Measurements from ENCODE around the gene MRPS2.
"Not testable (repeated sequence)": the region's sequence is repeated elsewhere in the genome, so short reads cannot be mapped to it uniquely, and the experiment has no call there.

Gene MRPS2

DNA sequence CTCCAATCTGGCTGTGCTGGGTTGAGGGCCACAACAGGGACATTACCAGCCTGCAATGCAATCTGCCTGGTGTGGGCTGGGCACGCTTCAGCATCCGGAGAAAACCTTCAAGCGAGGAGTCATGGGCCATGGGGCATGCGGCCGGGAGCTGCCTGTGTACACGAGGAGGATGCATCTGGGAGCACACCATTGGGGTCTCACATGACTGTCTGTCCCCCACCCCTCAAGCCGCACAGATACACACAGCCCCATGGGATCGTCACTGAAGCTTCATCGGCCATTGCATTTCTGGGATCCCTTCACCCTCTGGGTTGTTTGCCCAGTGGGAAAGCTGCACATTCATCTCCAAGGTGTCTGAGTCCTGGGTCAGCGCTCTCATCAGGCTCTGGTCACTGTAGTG lies 30.6 kb downstream of the MRPS2 start:
- no peak for DNase-seq (ENCODE audit: low read depth)

DNA sequence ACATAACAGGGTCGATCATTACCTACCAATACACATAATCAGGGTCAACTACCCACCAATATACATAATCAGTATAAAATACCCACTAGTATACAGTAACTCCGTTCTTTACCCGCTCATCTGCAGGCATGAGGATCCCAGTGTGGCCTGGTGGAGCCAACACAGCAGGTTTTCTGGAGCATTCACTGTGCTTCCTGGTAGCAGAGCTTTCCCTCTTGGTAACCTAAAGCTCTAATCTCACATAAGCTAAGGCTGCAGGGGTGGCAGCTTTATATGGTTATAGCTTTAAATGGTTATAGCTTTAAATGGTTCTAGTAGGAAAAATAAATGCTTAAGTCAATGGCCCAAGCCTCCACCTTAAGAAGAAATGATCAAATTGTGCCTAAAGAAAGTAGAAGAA lies 32.6 kb downstream of the MRPS2 start:
- DNase-seq (ENCODE audit: low read depth) = no peak

DNA sequence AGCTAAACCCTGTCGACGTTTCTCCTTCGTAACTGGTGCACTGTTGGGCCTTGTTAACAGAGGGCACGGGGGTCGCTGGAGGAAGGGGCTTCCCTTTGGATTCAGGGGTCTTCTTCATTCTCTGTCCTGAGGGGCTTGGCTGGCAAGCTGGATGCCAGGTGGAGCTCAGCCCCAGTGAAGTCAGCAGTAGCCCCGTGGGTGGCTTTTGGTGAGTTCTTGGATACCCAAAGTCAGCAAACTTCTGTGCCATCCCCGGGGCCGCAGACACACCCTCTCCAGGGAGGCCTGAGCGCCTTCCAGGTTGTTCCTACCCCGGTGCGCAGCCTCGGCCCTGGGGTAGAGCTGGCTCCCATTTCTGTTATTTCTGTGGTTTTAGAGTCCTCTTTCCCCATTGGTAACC lies 33.2 kb downstream of the MRPS2 start:
- DNase-seq (ENCODE audit: low read depth) = no peak

DNA sequence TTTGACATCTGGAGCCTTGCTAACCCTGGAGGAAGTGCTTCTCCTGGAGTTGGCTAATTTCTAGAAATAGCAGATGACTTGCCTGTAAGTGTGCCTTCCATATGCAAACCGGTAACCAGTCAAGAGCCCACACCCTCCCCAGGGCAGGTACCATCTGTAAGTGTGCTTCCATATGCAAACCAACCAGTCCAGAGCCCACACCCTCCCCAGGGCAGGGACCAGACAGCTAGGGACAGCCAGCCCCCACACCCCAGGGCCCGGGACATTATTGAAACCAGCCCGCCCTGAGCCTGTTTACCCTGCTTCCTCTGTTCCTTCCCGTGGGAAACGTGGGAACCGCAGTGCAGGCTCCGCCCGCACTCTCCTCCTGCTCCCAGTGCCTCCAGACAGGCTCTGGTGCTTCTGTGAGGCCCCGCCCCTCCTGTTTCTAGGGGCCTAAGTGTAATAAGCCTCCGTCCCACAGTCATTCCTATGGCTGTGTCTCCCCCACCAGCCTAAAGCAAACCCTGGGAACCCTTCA lies 33.8 kb downstream of the MRPS2 start:
- DNase-seq (ENCODE audit: low read depth) = not testable (repeated sequence)

DNA sequence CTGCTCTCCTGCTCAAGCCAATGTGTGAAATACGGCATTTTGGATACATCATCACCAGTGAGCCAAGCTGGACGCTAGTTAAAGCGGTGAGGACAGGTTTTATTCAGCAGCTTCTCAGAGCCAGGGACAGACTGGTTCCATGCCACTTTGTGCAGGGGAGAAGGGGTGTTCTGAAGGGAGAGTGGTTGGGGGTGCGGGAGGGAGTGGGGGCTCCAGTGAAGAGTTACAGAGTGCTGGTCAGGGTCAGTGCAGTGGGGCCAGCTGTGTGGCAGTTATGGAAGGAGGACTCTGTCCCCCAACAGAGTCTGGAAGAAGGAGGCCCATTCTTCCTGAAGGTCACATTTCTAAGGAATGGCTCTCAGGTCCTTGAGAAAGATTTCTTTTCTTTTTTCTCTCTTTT lies 34.3 kb downstream of the MRPS2 start:
- not testable (repeated sequence) for DNase-seq (ENCODE audit: low read depth)

DNA sequence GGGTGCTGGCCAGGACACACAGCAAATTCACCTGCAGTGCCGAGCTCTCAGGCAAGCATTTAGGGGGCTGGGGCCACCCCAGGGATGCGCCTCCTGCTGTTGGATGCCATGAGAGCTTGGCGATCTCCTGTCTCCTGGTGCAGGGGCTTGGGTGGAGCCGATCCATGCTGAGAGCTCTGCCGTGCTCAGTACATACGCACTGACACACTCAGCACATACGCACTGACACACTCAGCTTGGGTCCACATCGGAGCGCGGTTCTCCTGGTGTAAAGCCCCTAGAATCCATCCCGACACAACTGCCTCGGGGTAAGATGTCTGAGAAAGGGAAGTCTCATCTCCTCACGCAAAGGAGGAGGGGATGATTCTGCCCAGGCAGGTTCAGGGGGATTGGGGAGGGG lies 35.1 kb downstream of the MRPS2 start:
- DNase-seq (ENCODE audit: low read depth) = not testable (repeated sequence)

DNA sequence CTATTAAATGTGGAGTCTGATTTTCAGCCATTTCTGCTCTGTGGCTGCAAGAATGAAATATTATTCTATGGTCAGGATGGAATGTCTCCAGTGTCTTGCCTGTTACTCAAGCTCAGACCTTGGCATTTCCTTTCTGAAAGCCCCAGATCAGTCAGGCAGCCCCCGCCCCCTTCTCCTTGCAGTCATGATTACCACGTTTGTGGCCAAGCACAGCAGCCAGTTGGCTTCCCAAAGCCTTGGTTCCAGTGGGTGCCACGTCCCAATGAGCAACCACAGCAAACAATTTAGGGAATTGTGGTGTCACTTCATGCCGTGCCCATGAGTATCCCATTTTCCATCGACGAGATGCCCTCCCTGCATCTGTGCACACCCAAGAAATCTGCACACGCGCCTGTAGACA lies 35.7 kb downstream of the MRPS2 start:
- no peak for DNase-seq (ENCODE audit: low read depth)

DNA sequence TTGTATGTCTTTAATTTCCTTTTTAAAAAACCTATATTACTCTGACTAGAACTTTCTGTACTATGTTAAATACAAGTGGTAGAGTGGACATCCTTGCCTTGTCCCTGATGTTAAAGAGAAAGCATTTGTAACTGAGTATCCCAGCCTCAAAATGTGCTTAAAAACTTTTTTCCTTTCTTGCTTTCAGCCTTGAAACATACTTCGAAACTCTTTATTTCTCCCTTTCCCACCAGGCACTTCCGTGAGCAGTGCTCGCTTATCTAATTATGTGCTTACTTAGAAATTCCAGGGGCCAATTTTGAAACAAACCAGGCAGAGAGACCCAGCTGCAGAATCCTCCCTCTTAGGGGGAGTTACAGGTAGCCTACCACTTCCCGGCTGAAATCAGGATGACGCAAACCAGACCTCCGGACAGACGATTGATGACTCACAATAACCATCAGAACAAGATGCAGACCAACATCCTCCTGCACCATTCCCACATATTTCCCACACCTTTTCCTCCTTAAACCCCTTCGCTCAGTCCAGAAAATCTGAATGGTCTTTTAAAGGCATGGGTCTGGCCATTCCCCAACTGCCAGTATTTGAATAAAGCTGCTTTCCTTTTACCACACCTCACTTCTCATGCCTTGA lies 42.9 kb downstream of the MRPS2 start:
- not testable (repeated sequence) for DNase-seq (ENCODE audit: low read depth)

DNA sequence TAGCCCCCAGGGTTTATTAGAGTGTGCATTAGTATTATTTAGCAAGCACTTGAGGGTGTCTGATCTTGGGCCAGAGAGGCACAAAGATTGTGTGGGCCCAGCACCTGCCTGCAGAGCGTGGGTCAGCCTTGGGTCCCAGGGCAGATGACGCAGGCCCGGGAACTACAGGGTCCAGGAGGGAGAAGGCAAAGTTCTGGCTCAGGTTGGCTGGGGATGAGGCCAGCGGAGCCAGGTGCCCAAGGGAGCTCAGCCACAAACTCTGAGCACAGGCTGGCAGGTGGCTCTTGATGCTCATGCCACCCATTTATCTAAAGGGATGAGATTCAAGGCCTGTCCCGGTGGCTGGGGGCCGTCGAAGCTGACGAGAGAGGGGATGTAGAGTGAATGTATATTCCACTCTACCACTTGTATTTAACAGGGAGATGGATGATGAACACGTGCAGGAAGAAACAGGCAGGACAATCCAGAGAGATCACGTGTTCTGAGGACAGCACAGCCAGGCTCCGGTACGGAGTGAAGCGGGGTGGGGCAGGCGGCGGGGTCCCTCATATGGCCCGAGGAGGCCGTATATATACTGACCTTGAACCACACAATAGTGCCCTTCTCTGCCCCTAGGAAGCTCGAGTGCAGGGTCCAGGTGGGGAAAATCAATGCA lies 44.6 kb downstream of the MRPS2 start:
- no peak for DNase-seq (ENCODE audit: low read depth)

DNA sequence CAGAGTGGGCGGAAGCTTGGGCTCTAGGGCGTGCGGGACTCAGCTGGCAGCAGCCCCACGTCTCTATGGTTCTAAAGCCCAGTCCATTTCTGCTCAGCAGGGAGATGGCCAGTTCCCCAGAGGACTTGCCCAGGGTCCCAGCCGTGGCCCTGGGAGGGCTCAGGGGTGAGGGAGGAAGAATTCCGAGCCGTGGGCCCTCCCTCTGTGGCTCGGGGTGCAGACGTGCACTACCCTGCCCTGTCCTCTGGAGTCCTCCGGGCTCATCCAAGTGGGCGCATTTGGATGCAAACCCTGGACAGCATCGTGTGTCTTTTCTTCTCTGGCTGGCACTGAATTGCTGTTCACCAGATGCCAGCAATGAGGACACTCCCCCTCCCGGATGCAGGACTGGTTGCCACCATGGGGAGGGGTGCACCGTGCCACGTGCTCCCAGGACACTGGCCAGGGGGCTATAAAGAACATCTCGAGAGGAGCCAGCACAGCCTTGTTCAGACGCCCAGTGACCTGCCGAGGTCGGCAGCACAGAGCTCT lies 45.2 kb downstream of the MRPS2 start, which contains the start of gene OBP2A:
Gene OBP2A (plus strand): TSS at position 481 of the 531 bp plus-strand sequence. CDS start 55 bp downstream, outside the sequence.
- DNase-seq (ENCODE audit: low read depth) = not testable (repeated sequence)

DNA sequence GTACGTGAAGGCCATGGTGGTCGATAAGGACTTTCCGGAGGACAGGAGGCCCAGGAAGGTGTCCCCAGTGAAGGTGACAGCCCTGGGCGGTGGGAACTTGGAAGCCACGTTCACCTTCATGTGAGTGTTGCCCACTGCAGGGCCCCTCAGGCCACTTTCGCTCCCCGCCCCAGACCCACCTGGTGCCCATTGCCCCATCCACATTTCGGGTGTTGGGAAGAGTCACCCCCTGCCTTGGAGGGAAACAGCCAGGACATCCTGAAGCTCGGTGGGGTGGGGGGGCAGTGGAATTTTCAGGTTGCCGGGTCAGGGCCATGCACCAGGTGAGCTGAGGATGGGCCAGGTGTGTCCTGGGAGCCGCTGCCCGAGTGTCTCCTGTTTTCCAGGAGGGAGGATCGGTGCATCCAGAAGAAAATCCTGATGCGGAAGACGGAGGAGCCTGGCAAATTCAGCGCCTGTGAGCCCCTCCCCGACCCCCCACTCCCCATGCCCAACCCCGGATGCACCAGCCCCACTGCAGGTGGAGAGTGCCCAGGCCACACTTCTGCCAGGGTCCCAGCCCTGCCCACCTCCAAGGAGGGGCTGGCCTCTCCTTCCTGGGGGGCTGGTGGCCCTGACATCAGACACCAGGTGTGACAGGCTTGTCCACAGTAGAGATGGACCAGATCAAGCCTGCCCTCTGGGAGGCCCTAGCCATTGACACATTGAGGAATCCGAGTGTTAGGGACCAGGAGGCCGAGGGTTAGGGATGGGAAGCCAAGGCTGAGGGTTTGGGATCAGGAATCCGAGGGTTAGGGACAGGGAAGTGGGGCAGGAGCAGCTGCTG lies 46.5 kb downstream of the MRPS2 start:
- not testable (repeated sequence) for DNase-seq (ENCODE audit: low read depth)

DNA sequence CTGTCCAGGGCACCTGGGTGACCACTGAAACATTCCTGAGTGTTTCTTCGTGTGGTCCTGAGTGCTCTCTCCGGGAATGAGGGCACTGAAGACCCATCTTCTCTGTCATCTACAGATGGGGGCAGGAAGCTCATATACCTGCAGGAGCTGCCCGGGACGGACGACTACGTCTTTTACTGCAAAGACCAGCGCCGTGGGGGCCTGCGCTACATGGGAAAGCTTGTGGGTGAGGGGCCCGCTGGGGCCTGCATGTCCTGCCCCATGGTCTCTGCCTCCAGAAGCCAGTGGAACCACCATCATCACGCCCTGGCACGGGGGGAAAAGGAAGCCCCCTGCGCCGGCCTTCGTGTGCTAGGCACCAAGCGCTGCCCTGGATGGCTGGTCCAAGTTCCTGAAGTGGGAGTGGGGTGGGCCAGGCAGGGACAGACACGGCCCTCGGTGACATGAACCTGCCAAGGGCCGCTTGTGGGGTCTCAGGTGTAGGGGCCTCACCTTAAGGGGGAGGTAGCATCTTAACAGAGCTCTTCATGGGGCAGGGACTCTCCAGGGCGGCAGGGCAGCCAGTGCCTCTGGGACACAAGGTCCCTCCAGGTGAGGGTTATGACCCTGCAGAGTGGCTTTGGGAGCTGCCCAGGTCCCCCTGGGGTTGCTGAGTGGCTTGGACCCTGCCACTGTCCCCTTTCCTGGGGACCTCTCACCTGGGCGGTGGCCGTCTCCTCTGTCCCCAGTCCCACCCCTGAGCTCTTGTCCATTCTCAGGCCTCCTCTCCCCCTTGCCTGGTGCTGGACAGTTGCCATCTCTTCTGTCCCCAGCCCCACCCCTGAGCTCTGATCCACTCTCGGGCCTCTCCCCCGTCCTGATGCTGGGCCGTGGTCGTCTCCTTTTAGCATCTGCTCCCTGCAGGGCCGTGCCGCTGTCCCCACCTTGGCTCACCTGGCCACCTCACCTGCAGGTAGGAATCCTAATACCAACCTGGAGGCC lies 47.6 kb downstream of the MRPS2 start:
- no peak for DNase-seq (ENCODE audit: low read depth)

DNA sequence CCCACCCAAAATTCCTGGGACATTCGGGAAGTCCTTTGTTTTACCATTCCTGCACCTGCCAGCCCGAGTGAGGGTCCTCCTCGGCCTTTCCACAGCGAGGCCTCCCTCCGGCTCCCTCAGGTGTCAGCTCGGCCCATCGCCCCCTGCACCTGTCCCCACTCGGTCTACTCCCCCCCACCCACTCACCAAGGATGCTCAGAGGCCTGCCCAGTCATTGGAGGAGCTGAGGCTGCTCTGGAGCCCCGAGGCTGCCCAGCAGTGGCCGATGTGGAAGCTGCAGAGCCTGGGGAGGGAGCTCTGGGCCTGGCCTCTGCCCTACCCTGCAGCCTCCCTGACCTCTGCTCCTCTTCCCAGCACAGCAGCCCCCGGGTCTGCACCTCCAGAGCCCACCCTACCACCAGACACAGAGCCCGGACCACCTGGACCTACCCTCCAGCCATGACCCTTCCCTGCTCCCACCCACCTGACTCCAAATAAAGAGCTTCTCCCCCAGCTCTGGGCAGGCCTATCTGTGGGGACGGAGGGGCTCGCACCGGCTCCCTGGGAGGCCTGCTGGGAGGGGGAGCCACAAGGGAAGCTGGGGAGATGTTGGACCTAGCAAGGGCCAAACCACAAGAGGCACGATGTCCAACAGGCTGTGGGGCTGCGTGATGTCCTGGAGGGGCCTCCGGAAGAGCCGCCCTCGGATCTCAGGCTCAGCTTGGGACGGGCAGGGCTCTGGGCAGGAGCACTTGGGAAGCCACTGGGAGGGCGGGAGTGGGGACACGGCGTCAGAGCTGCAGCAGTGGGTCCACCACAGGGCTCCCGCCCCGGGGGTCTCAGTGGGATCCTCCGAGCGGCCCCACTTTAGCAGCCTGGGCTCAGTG lies 49.2 kb downstream of the MRPS2 start:
- DNase-seq (ENCODE audit: low read depth) = not testable (repeated sequence)

DNA sequence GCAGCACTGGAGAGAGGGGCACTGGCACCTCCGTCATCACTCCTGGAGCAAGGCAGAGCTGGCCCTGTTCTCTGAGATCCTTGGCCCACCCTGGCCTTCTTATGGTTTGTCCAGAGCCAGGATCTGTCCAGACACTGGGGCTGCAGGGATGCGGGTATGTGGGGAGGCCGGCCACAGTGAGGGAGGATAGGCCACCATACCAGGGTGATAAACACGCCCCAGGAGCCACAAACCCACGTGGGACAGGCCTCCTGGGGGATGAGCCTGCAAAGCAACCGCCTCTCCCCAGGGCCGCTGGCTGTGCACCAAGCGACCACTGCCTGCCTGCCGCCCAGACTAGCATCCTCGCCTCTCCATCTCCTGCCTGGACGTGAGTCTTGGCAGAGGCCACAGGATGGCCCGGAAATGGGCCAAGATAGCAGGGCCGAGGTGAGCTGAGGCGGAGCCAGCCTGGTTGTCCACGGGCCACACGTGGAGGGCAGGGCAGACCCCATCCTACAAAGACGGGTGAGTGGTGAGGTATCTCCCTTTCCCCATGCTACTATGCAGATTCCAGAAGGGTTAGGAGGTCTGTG lies 49.9 kb downstream of the MRPS2 start:
- no peak for DNase-seq (ENCODE audit: low read depth)

DNA sequence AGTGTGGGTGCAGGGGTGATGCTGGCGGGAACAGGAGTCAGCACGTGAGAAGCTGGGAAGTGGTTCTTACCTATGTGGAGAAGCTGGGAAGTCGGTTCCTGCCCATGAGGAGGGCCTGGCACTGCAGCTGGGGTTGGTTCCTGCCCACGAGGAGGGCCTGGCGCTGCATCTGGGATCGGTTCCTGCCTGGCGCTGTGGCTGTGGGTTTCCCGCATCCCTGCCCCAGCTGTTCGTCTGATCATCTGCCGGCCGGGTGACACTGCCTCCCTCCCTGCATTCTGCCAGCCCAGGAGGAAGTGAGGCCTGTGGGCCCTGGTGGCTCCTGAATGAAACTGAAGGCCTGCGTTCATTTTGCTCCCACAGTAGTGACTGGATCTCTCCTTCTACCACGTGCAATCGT lies 50.5 kb downstream of the MRPS2 start:
- DNase-seq (ENCODE audit: low read depth) = no peak

DNA sequence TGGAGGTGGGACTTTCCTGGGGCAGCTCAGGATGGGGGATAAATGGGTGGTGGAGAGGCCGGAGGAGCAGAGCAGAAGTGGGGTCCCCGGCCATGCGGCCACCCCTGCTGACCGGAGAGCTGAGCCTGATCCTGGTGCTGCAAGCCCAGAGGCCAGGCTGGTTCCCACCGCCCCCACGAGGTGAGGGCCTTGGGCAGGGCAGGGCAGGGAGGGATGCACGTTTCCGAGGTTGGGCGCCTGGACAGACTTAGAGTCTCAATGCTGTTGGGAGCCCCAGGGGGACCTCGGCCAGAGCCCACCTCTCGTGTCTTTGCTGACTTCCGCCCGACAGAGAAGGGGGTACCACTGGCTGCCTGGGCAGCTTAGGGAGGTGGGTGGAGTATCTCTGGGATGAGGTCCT lies 51.0 kb downstream of the MRPS2 start:
- no peak for DNase-seq (ENCODE audit: low read depth)

DNA sequence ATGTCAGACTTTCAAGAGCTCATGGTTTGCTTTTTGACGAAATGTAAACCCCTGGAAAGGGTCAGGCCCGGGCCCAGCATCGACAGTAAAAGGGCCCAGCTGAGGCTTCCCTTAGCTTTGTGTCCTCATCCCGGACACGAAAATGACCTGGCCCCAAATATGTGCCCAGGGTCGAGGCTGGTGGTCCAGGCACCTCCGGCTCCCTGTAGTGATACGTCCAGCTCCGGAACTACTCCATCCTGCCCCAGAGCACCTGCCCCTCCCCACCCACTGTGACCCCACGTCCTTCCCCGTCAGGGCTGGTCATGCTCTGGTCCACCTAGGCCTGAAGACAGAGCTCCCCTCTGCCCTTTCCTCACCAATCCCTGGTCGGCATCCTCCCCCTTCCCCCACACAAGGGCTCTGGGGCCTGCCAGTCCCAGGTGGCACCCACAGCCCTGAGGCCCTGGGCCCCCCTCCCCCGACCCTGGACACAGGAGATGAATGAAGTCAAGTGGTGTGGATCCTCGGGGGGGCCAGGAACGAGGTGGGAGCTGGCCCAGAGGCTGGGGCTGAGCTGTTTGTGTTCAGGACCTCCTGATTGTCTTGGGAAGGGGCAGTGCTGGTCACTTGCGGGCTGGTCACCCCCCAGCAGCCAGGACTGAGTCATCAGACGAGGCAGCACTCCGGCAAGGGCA lies 51.7 kb downstream of the MRPS2 start:
- DNase-seq (ENCODE audit: low read depth) = no peak

DNA sequence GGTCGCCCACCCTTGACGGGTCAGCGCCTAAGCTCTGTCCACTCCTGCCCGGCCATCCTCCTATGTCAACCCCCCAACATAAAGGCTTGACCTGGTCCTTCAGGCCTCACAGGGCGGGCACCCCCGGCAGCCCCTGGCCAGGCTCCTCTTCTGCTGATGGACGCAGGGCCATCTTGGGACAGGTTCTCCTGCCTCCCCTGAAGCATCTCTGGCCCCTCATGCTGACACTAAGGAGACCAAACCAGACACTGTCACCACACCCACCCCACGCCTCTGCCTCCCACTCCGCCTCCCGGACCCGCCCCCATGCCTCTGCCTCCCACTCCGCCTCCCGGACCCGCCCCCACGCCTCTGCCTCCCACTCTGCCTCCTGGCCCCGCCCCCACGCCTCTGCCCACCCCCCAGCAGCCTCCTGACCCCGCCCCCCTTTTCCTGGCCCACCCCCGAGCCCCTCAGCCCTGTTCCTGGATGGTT lies 52.3 kb downstream of the MRPS2 start:
- no peak for DNase-seq (ENCODE audit: low read depth)
